OCI-LY7 (cell line): ENCODE results near the gene EIPR1. TPM values are rescaled to one million over a fixed set of nuclear protein-coding genes. Genes with fewer than 3 reads are reported as not detected.

ENCODE experiments used
- BruUV-seq: library from RNA; stranded (reverse); fragments of 400-500 nt; replicated peaks from 2 replicates; lab custom pipeline; 2021; lab: Mats Ljungman, UMichigan
- CTCF ChIA-PET: fragments of 300-600 bp; sonication (Branson Sonifier 250); formaldehyde crosslinking; loops from one replicate; lab custom pipeline; 2022; ENCODE audit warnings: antibody characterized with exemption; ENCODE audit not compliant: unreplicated experiment; lab: Charles Lee
- POLR2A ChIA-PET: fragments of 300-600 bp; sonication (Branson Sonifier 250); formaldehyde crosslinking; loops from one replicate; lab custom pipeline; 2022; ENCODE audit warnings: antibody characterized with exemption; lab: Charles Lee
- DNase-seq: peaks from one replicate; pipeline ENCODE4 v3.0.0-alpha.2; 2015; ENCODE audit warnings: low spot score
- H2AFZ ChIP-seq: fragments of 200-600 bp; sonication (generic), shearing (Covaris generic); 2 replicates; pipeline ENCODE4 v1.6.1; 2014; ENCODE audit warnings: mild to moderate bottlenecking, antibody characterized with exemption, low read length, moderate library complexity
- H3K27ac ChIP-seq: fragments of 200-600 bp; sonication (generic); 2 replicates; pipeline ENCODE4 v1.5.1; 2014; ENCODE audit warnings: mixed run types, low read depth, mild to moderate bottlenecking, moderate library complexity, low read length, inconsistent platforms; ENCODE audit not compliant: poor library complexity, severe bottlenecking
- H3K36me3 ChIP-seq: fragments of 200-600 bp; sonication (generic); 2 replicates; pipeline ENCODE4 v1.6.1; 2014; ENCODE audit warnings: mild to moderate bottlenecking, antibody characterized with exemption, low read length, moderate library complexity, mixed read lengths; ENCODE audit not compliant: insufficient read depth
- H3K4me1 ChIP-seq: fragments of 200-600 bp; sonication (generic); 2 replicates; pipeline ENCODE4 v1.5.1; 2014; ENCODE audit warnings: mild to moderate bottlenecking, low read length; ENCODE audit not compliant: insufficient read depth, poor library complexity, severe bottlenecking
- H3K4me2 ChIP-seq: fragments of 200-600 bp; sonication (generic); 2 replicates; pipeline ENCODE4 v1.6.1; 2014; ENCODE audit warnings: mild to moderate bottlenecking, low read length
- H3K4me3 ChIP-seq: fragments of 200-600 bp; sonication (generic); 2 replicates; pipeline ENCODE4 v1.5.1; 2014; ENCODE audit warnings: mild to moderate bottlenecking, low read depth, low read length; ENCODE audit not compliant: poor library complexity, severe bottlenecking
- H3K79me2 ChIP-seq: fragments of 200-600 bp; sonication (generic); 2 replicates; pipeline ENCODE4 v1.6.1; 2016; ENCODE audit warnings: low read depth, mild to moderate bottlenecking, low read length, moderate library complexity, mixed read lengths; ENCODE audit not compliant: insufficient read depth
- H3K9me2 ChIP-seq: fragments of 200-600 bp; sonication (generic); 2 replicates; pipeline ENCODE4 v1.6.1; 2016; ENCODE audit warnings: mild to moderate bottlenecking, low read length, mixed read lengths; ENCODE audit not compliant: insufficient read depth
- H3K9me3 ChIP-seq: fragments of 200-600 bp; sonication (generic); 2 replicates; pipeline ENCODE4 v1.6.1; 2014; ENCODE audit warnings: mild to moderate bottlenecking, mixed run types, low read length, mixed read lengths
- H4K20me1 ChIP-seq: fragments of 200-600 bp; sonication (generic); 2 replicates; pipeline ENCODE4 v1.6.1; 2014; ENCODE audit warnings: mild to moderate bottlenecking, antibody characterized with exemption, low read length, moderate library complexity, mixed read lengths; ENCODE audit not compliant: insufficient read depth
- EZH2phosphoT487 ChIP-seq: fragments of 200-600 bp; sonication (generic); IDR thresholded peaks from 2 replicates; pipeline ENCODE4 v1.6.1; 2018; ENCODE audit warnings: low read depth, borderline replicate concordance, mild to moderate bottlenecking, mixed run types, antibody characterized with exemption, low read length, moderate library complexity, mixed read lengths
- intact Hi-C: fragments of 100-400 bp; cut with micrococcal nuclease; formaldehyde crosslinking; loops from one replicate; pipeline ENCODE4 v1.10.0; 2022; ENCODE audit not compliant: unreplicated experiment
- total RNA-seq, 2 experiments: library from RNA; depleted of rRNA in 1 of 2; stranded (reverse); fragments of >200 nt in 1 of 2; shearing (Covaris generic) in 1 of 2; gene quantifications; 2 replicates each; pipeline ENCODE4 v1.2.3, GENCODE V29; 2014 to 2022
- TF ChIP-seq, protein P1 (sequence below): fragments of 200-600 bp; sonication (generic); conservative IDR thresholded peaks from 2 replicates; pipeline ENCODE4 v1.5.1; 2014; ENCODE audit warnings: mild to moderate bottlenecking, antibody characterized with exemption, low read length, moderate library complexity, mixed read lengths

Gene EIPR1
- total RNA-seq, 2 experiments from 2014 or later, result 60.5 to 61.7 TPM

- POLR2A ChIA-PET, result interaction anchor here (1.2 to 1.6 kb wide), 2 partner anchors 9 to 12 kb away, joined by 3 to 4 read pairs; no protein-coding TSS in a partner anchor
- Histone ChIP-seq H2AFZ (no peak overlapping the region), H3K27ac (no peak overlapping the region), H3K4me2 (no peak overlapping the region), H3K9me3 (no peaks in the 10 kb centered on the region), H3K36me3 (no peaks in the 10 kb centered on the region), H4K20me1 (no peaks in the 10 kb centered on the region), H3K9me2 (no peaks in the 10 kb centered on the region), H3K4me1 (no peaks in the 10 kb centered on the region), H3K79me2 (no peaks in the 10 kb centered on the region), H3K4me3 (no peak overlapping the region)
- intact Hi-C loops, result no loop called here
- no peak for DNase-seq
- CTCF ChIA-PET, result no interaction called here
- TF ChIP-seq, protein P1, sequence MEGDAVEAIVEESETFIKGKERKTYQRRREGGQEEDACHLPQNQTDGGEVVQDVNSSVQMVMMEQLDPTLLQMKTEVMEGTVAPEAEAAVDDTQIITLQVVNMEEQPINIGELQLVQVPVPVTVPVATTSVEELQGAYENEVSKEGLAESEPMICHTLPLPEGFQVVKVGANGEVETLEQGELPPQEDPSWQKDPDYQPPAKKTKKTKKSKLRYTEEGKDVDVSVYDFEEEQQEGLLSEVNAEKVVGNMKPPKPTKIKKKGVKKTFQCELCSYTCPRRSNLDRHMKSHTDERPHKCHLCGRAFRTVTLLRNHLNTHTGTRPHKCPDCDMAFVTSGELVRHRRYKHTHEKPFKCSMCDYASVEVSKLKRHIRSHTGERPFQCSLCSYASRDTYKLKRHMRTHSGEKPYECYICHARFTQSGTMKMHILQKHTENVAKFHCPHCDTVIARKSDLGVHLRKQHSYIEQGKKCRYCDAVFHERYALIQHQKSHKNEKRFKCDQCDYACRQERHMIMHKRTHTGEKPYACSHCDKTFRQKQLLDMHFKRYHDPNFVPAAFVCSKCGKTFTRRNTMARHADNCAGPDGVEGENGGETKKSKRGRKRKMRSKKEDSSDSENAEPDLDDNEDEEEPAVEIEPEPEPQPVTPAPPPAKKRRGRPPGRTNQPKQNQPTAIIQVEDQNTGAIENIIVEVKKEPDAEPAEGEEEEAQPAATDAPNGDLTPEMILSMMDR, result no peak
- no peak for TF ChIP-seq EZH2phosphoT487
- BruUV-seq, result no TSS peak
Observed at GRCh38 chr2:3264010-3264744, 113.4 kb downstream of the EIPR1 start.

- TF ChIP-seq, protein P1, result no peak
- TF ChIP-seq EZH2phosphoT487, result no peak
- intact Hi-C loops, result no loop called here
- BruUV-seq, result no TSS peak
Observed at GRCh38 chr2:3263487-3263886, 114.1 kb downstream of the EIPR1 start.

More at GRCh38 chr2:3263487-3263886, 114.1 kb downstream of the EIPR1 start:
- DNase-seq, result no peak
- Histone ChIP-seq H3K9me2 (no peaks in the 10 kb centered on the region), H4K20me1 (no peaks in the 10 kb centered on the region), H3K27ac (no peak overlapping the region), H3K79me2 (no peaks in the 10 kb centered on the region), H3K36me3 (no peaks in the 10 kb centered on the region), H3K4me1 (no peaks in the 10 kb centered on the region), H3K4me2 (no peak overlapping the region), H2AFZ (no peak overlapping the region), H3K9me3 (no peaks in the 10 kb centered on the region), H3K4me3 (no peak overlapping the region)
- POLR2A ChIA-PET, result no interaction called here
- CTCF ChIA-PET, result no interaction called here
